SKM-1 (cell line): Measurements from ENCODE around the gene SKI.

ENCODE experiments used
- DNase-seq: peaks from one replicate; lab custom pipeline; 2025; ENCODE audit not compliant: unreplicated experiment; lab: John Stamatoyannopoulos, UW

SKI gene

GRCh38 chr1:2348346-2349325 lies 120.5 kb downstream of the SKI start:
- DNase-seq = no peak

GRCh38 chr1:2349806-2350205 lies 121.7 kb downstream of the SKI start:
- DNase-seq = no peak

GRCh38 chr1:2350501-2350900 lies 122.4 kb downstream of the SKI start:
- no peak for DNase-seq

GRCh38 chr1:2350911-2351655 lies 123.0 kb downstream of the SKI start:
- no peak for DNase-seq

- DNase-seq = no peak
Measured at GRCh38 chr1:2351723-2352122, 123.6 kb downstream of the SKI start.

- DNase-seq = no peak
Measured at GRCh38 chr1:2352341-2352896, 124.3 kb downstream of the SKI start.

GRCh38 chr1:2352897-2353550 lies 124.9 kb downstream of the SKI start:
- no peak for DNase-seq

GRCh38 chr1:2353551-2354438 lies 125.7 kb downstream of the SKI start:
- no peak for DNase-seq

- DNase-seq = no peak
Measured at GRCh38 chr1:2354511-2355372, 126.6 kb downstream of the SKI start.

- DNase-seq = no peak
Measured at GRCh38 chr1:2355373-2356261, 127.5 kb downstream of the SKI start.

GRCh38 chr1:2356401-2356800 lies 128.3 kb downstream of the SKI start:
- DNase-seq = no peak

GRCh38 chr1:2356911-2357845 lies 129.1 kb downstream of the SKI start:
- DNase-seq = no peak

- no peak for DNase-seq
Measured at GRCh38 chr1:2358072-2358471, 130.0 kb downstream of the SKI start.

GRCh38 chr1:2358651-2359640 lies 130.8 kb downstream of the SKI start:
- DNase-seq = no peak
